OCI-LY3 (cell line): Measurements from ENCODE around the gene ZCCHC9.
A peak's percentile ranks its signal among the peaks of the same experiment; 100 is the strongest.

Source experiments
- H2AFZ ChIP-seq: fragments of 200-600, 300-600 bp; shearing (Covaris generic); 2 replicates; pipeline ENCODE4 v1.6.0; 2014; ENCODE audit warnings: antibody characterized with exemption, low read depth, low read length
- H3K27ac ChIP-seq: fragments of 200-600, 300-600 bp; sonication (generic); 2 replicates; pipeline ENCODE4 v1.5.1; 2014; ENCODE audit warnings: mild to moderate bottlenecking, low read length, moderate library complexity, mixed read lengths
- H3K27me3 ChIP-seq: fragments of 200-600, 300-600 bp; sonication (generic); 2 replicates; pipeline ENCODE4 v1.6.1; 2014; ENCODE audit warnings: low read depth, low read length, mixed read lengths
- H3K36me3 ChIP-seq: fragments of 200-600, 300-600 bp; sonication (generic); replicated peaks from 2 replicates; pipeline ENCODE3; 2014; ENCODE audit warnings: low read depth, low read length, mixed read lengths
- H3K4me1 ChIP-seq: fragments of 300-600, 200-600 bp; sonication (generic); 2 replicates; pipeline ENCODE4 v1.6.1; 2014; ENCODE audit warnings: low read length, mixed read lengths
- H3K4me2 ChIP-seq: fragments of 200-600, 300-600 bp; sonication (generic); 2 replicates; pipeline ENCODE4 v1.6.1; 2014; ENCODE audit warnings: low read length, mixed read lengths
- H3K4me3 ChIP-seq: fragments of 300-600, 200-600 bp; sonication (generic); 2 replicates; pipeline ENCODE4 v1.5.1; 2014; ENCODE audit warnings: antibody characterized with exemption, mild to moderate bottlenecking, low read length, moderate library complexity
- H3K79me2 ChIP-seq: fragments of 300-600, 200-600 bp; shearing (Covaris generic); 2 replicates; pipeline ENCODE4 v1.6.1; 2014; ENCODE audit warnings: mild to moderate bottlenecking, low read length, mixed read lengths
- H3K9ac ChIP-seq: fragments of 300-600, 200-600 bp; shearing (Covaris generic); 2 replicates; pipeline ENCODE4 v1.6.0; 2014; ENCODE audit warnings: mild to moderate bottlenecking, low read length, moderate library complexity
- H3K9me3 ChIP-seq: fragments of 200-600, 300-600 bp; shearing (Covaris generic); 2 replicates; pipeline ENCODE4 v1.6.1; 2014; ENCODE audit warnings: low read length, mixed read lengths; ENCODE audit not compliant: insufficient read depth
- H4K20me1 ChIP-seq: fragments of 200-600, 300-600 bp; sonication (generic); 2 replicates; pipeline ENCODE4 v1.6.1; 2016; ENCODE audit warnings: low read length, mixed read lengths; ENCODE audit not compliant: insufficient read depth
- CTCF ChIP-seq: fragments of 200-600, 300-600 bp; sonication (generic); IDR thresholded peaks from 2 replicates; pipeline ENCODE4 v1.5.1; 2014; ENCODE audit warnings: antibody characterized with exemption, low read length, low read depth
- EZH2phosphoT487 ChIP-seq: fragments of 200-600 bp; shearing (Covaris generic); IDR thresholded peaks from 2 replicates; pipeline ENCODE4 v1.6.1; 2018; ENCODE audit warnings: antibody characterized with exemption, mixed run types, low read depth

The ZCCHC9 gene

GRCh38 chr5:81297531-81297930, 3.9 kb upstream of the ZCCHC9 start:
- H2AFZ ChIP-seq = no peak overlapping the region
- no peak overlapping the region for H3K4me3 ChIP-seq
- TF ChIP-seq EZH2phosphoT487 (no peak), CTCF (no peak)
- H3K79me2 ChIP-seq = peaks cover 34% of the 10 kb centered on the region
- H3K36me3 ChIP-seq = peaks cover 5% of the 10 kb centered on the region
- H3K9ac ChIP-seq = no peak overlapping the region
- no peaks in the 10 kb centered on the region for H3K27me3 ChIP-seq
- H3K4me1 ChIP-seq = peaks cover 18% of the 10 kb centered on the region
- H3K27ac ChIP-seq = no peak overlapping the region
- no peaks in the 10 kb centered on the region for H4K20me1 ChIP-seq
- no peak overlapping the region for H3K4me2 ChIP-seq
- no peaks in the 10 kb centered on the region for H3K9me3 ChIP-seq

- H3K79me2 ChIP-seq = peaks cover 30% of the 10 kb centered on the region
These were observed 491 bp upstream of the ZCCHC9 start for GRCh38 chr5:81300921-81301270.

GRCh38 chr5:81302596-81302995, 1.2 kb downstream of the ZCCHC9 start:
- Histone ChIP-seq H3K4me2 (peak overlapping the region; percentile 83), H3K4me1 (peaks cover 20% of the 10 kb centered on the region), H2AFZ (no peak overlapping the region), H4K20me1 (no peaks in the 10 kb centered on the region), H3K79me2 (peaks cover 30% of the 10 kb centered on the region), H3K4me3 (peak overlapping the region; percentile 96), H3K9me3 (no peaks in the 10 kb centered on the region), H3K36me3 (peaks cover 2% of the 10 kb centered on the region), H3K9ac (no peak overlapping the region), H3K27me3 (no peaks in the 10 kb centered on the region), H3K27ac (no peak overlapping the region)
- TF ChIP-seq CTCF = no peak
- TF ChIP-seq EZH2phosphoT487 = no peak

More at GRCh38 chr5:81300921-81301270, 491 bp upstream of the ZCCHC9 start:
- no peaks in the 10 kb centered on the region for H3K27me3 ChIP-seq
- peaks cover 2% of the 10 kb centered on the region for H3K36me3 ChIP-seq
- no peaks in the 10 kb centered on the region for H4K20me1 ChIP-seq
- peak overlapping the region; percentile 82 for H3K9ac ChIP-seq
- peak overlapping the region; percentile 52 for H3K27ac ChIP-seq
- peak overlapping the region; percentile 88 for H3K4me2 ChIP-seq
- peak overlapping the region; percentile 96 for H3K4me3 ChIP-seq
- TF ChIP-seq CTCF (no peak), EZH2phosphoT487 (no peak)
- H2AFZ ChIP-seq = peak overlapping the region; percentile 89
- H3K9me3 ChIP-seq = no peaks in the 10 kb centered on the region
- peaks cover 20% of the 10 kb centered on the region for H3K4me1 ChIP-seq

GRCh38 chr5:81303563-81303962, 2.2 kb downstream of the ZCCHC9 start:
- Histone ChIP-seq H2AFZ (no peak overlapping the region), H3K27ac (no peak overlapping the region), H3K4me1 (peaks cover 20% of the 10 kb centered on the region), H3K4me2 (no peak overlapping the region), H3K36me3 (peaks cover under 1% of the 10 kb centered on the region), H3K4me3 (no peak overlapping the region), H3K9me3 (no peaks in the 10 kb centered on the region), H3K27me3 (no peaks in the 10 kb centered on the region), H3K9ac (no peak overlapping the region), H3K79me2 (peaks cover 30% of the 10 kb centered on the region), H4K20me1 (no peaks in the 10 kb centered on the region)
- TF ChIP-seq EZH2phosphoT487 (no peak), CTCF (no peak)
